Activated CD4-positive, alpha-beta T cell treated with anti-CD3 and anti-CD28 coated beads for 1 hour (primary cell): Measurements from ENCODE around the gene EXOG.
A peak's percentile ranks its signal among the peaks of the same experiment; 100 is the strongest.

Source experiments
- DNase-seq: peaks from one replicate; pipeline ENCODE4 v3.0.0-alpha.2; 2020

The EXOG gene, protein sequence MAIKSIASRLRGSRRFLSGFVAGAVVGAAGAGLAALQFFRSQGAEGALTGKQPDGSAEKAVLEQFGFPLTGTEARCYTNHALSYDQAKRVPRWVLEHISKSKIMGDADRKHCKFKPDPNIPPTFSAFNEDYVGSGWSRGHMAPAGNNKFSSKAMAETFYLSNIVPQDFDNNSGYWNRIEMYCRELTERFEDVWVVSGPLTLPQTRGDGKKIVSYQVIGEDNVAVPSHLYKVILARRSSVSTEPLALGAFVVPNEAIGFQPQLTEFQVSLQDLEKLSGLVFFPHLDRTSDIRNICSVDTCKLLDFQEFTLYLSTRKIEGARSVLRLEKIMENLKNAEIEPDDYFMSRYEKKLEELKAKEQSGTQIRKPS

DNA sequence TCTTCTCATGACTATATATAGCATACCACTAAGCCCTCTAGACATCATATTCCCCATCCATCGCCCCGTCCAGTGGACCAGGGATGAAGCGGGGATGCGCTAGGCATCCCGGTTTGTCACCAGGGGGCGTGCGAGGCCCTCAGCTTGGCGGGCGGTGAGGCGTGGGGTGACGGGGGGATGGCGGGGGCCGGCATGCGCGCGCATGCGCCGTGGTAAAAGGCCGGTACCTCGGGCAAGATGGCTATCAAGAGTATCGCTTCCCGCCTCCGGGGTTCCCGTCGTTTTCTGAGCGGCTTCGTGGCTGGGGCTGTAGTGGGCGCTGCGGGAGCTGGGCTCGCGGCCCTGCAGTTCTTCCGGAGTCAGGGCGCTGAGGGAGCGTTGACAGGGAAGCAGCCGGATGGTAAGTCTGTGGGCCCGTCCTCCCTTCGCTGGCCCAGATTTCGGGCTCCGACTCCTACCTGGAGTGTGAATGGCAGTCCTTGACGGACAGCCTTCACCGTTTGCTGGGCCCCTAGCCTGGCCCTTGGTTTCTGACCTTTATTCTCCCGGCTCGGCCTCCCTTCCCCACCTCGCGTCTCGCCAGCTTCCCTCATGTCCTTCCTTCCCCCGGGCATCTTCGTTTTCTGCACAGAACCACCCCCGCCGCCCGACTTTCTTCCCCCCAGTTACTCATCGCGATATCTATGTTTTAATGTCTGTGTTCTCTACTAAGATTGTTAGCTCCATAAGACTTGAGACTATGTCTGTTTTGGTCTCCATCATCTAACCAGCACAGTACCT, at the start of gene EXOG:
Gene EXOG (plus strand): TSS at position 210 of the 780 bp plus-strand sequence. CDS start 28 bp downstream, at position 238.
- peak; percentile 89 for DNase-seq

DNA sequence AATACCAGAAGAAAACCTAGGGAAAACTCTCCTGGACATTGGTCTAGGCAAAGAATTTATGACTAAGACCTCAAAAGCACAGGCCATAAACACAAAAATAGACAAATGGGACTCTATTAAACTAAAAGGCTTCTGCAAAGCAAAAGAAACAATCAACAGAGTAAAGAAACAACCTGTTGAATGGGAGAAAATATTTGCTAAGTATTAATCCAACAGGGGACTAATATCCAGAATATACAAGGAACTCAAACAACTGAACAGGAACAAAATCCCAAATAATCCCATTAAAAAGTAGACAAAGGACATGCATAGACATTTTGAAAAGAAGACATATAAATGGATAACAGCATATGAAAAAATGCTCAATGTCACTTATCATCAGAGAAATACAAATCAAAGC, 49.3 kb upstream of the EXOG start:
- no peak for DNase-seq

DNA sequence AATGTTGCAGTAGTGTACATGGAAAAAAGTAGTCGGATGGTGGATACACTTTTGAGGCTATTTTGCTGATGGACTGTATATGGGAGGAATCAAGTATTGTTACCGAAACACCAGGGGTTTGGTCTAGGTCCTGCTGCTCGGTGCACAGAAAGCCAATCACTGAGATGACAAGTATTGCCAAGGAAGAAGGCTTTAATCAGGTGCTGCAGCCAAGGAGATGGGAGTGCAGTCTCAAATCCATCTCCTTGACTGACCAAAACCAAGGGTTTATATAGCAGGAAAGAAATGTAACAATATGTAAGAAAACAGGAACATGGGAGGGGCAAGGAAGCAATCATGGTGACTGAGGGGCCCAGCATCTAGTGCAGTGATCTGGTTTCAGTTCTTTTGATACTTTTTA, 45.3 kb upstream of the EXOG start:
- DNase-seq = no peak

DNA sequence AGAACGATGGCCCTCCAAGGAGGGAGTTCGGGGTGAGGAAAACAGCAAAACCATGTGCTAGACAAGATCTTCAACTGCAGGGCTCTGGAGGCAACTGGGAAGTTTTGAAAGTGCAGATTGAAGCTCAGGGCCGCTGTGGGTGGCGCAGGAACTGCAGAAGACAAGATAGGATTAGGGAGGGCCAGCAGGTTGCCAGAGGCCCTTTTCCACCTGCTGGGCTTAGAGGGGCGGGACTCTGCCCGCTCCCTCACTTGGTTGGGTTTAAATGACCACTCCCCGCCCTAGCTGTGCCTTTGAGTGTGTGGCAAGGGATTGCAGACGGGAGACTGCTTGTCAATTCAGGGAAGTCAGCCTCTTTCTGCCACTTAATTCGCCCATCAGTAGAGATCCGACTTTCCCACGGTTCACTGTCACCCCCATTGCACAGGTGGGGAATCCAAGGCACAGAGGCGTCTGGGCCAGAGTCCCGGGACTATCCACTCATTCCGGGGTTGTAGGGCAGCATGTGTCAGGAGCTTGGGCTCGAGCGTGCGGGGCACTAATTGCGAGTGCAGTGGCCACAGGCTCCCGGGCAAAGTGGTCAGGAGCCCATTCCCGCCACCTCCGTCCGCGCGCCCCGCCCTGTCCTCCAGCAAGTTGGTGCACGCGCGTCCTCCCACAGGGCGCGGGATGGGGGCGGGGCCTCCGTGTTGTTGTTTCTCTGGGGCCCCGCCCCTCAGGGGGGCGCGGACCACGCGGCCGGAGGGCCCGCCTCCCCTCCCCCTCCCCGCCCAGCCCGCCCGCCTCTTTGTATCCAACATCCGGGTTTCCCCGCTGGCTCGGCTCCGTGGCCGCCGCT, 42.8 kb upstream of the EXOG start, which contains the start of gene ACVR2B:
Gene ACVR2B (plus strand): TSS at position 816 of the 838 bp plus-strand sequence. CDS start 433 bp downstream, outside the sequence.
- peak; percentile 37 for DNase-seq

DNA sequence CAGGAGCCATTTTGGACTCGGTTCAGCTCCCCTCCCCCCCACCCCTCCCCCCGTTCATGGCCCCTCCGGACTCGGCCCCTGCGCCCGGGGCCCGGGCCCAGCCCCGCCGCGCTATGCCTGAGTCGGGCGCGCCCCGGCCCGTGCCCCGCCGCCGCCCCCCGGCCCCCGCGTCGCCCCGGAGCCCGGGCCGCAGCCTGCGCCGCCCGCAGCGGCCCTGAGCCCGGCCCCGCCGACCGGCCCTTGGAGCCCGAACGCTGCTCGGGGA, 42.3 kb upstream of the EXOG start:
- DNase-seq = no peak

DNA sequence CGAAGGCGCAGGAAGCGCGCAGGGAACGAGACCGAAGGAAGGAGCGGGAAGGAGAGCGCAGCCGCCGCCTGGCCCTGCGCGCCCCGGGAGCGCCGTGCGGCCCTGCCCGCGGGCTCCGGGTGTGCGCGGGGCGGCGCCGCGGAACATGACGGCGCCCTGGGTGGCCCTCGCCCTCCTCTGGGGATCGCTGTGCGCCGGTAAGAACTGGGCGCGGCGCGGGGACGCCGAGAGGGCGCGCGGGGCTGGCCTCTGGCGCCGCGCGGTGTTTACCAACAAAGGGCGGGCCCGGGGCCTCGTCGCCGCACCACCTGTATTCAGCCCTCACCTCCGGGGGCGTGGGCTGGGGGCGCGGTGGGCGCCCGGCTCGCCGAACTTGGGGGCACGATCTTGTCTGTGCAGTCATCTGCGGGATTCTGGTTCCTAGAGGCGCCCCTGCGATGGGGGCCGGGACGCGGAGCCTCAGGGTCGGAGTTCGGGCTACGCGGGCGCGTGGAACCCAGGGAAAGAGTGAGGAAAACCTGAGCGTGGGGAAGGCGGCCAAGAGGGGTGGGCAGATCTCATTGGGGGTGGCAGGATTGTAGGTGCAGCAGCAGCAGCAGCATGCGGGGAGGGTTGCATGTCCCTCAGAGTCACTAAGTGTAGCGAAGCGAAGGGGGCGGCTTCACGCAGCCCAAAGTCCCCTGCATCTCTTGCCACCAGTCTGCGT, 41.8 kb upstream of the EXOG start:
- DNase-seq = no peak

DNA sequence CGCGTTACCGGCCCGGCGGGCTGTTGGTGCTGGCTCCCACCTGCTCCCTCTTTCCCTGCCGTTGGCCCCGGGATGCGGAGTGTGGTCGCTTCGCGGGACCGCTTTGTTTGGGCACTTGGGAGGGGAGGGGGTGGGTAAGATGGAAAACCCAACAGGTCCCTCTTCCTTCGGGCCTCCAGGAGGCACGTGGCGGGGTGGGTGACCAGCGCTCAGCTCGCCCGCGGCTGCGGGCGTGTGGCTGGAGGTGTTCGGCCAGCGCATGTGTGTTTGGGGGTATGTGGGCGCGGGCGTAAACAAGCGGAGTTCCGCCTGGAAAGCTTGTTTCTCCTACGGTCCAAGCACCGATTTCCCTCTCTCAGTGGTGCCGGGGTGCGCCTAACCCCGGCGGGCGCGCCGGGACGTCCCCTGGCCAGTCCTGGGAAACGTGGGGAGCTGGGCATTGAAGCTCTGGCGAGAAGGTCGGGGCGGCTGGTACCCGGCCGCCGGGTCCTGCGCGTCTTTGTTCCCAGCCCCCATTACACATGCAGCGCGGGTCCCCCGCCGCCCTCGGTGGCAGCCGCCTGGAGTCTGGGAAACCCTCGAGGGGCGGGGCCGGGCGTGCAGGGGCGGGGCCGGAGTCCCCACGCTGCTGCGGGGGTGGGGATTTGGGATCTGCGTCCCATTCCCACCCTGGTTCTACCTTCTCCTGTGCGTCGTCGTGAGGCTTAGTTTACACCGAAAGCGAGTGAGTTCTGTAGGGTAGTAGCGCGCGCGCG, 41.1 kb upstream of the EXOG start:
- DNase-seq = no peak

DNA sequence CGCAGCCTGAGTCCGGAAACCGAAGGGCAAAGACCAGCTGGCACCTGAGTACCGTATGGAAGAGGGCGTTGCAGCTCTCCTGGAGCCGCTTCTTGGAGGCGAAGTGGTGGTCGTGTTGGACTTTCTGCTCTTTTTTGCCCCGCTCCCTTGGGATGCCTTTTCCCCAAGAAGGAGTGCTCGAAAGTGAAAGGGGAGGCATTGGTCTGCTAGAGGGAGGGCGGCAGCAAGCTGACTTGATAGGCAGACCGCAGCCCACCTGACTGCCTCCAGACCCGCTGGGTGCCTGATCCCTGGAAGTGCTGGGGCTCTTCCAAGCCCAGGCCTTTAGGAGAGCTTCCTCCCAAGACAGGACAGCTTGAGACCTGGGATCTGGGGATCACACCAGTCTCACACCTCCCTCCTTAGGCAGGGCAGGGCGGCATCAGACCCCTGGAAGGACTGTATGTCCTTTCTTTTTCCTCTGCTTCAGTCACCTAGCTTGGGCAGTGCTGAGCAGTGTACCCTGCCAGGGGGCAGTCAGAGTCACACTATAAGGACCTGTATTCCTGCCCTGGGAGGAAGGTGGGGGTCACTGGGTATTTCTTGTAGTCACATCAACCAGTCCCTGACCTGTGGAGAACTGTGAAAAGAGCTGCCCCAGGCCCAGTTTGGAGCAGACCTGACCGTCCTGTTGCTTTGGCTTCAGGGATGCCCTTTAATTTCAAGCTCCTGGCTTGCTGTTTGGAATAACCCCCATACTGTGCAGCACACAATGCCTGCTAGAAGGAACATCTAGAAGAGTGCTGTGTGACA, 40.3 kb upstream of the EXOG start:
- no peak for DNase-seq

DNA sequence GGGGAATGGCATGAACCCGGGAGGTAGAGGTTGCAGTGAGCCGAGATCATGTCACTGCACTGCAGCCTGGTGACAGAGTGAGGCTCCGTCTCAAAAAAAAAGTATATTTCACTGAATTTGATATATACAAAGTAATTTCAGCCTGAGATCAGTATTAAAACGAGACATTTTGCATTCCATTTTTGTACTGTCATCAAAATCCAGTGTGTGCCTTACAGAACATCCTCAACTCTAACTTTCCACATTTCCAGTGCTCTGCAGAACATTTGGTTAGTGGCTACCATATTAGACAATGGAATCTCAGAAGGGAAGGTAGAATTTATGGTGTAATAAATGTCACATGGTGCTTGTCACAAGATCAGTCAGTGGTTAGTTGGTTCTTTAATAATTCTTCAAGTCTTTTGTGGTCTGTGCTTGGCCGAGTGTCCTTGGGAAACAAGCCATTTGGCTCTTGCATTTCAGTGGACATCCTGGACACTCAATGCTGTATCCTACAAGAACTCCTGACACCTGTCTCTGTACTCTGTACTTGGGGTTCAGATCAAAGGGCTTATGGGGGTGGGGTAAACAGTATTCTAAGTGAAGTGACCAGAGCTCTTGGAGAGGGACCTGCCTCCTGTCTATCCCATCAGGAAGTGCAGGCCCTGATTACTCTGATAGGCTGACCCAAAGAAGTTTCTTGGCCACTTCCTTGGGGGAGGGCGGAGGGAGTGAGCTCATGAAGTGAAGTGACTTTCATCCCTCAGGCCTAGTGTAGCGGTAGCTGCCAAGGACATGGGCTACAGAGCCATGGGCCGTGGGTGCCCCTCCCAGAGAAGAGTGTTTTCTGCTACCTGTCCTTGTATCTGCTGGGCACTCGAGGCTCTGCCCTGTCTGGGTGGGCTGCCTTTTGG, 38.8 kb upstream of the EXOG start:
- DNase-seq = no peak

DNA sequence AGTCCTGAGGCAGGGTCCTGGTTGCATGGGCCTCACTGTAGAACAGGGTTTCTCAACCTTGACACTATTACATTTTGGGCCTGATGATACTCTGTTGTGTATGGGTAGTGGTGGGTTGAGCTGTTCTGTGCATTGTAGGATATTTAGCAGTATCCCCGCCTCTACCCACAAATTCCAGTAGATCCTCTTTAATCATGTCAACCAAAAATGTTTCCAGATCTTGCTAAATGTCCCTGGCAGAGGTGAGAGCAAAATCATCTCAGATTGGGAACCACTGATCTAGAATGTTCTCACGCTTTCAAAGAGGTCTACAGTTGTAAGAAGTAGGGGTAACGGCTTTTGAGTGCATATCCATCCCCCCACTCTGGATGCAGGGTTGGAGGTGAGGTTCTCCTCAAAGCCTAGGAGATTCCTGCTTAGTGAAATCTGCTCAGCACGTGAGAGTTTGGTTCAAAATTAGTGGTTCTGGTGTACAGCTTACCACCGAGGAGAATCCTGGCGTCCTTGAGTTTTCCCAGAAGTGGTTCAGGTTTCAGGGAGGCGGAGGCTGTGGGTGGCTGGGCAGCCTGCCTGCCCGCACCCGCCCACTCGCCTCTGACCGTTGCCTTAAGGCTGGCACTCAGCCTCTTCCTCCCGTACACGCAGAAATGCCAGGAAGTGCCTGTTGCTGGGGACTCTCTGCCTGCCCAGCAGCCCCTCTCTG, 37.2 kb upstream of the EXOG start:
- no peak for DNase-seq

DNA sequence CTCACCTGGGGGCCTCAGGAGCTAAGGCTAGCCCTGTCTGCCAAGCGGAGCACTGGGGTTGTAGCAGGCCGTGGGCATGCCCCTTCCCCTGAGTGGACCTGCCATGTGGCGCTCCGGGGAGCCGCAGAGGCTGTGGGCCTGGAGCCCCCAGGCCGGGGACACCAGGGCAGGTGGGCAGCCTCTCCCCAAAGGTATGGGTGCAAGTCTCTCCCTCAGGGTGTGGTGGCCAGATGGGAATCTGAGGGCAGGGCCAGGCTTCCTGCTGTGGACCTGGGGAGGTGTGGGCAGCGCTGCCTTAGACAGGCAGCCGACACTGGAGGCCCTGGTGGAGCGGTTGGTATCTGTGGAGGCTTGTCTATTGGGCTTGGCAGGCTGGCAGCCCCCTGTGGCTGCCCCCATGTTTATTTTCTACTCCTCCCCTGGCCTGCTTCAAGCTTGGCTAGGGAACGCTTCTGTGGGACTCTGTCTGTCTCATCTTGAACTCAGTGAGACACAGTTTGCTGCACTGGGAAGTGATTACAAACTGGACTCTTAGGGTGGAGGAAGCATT, 36.6 kb upstream of the EXOG start:
- no peak for DNase-seq

DNA sequence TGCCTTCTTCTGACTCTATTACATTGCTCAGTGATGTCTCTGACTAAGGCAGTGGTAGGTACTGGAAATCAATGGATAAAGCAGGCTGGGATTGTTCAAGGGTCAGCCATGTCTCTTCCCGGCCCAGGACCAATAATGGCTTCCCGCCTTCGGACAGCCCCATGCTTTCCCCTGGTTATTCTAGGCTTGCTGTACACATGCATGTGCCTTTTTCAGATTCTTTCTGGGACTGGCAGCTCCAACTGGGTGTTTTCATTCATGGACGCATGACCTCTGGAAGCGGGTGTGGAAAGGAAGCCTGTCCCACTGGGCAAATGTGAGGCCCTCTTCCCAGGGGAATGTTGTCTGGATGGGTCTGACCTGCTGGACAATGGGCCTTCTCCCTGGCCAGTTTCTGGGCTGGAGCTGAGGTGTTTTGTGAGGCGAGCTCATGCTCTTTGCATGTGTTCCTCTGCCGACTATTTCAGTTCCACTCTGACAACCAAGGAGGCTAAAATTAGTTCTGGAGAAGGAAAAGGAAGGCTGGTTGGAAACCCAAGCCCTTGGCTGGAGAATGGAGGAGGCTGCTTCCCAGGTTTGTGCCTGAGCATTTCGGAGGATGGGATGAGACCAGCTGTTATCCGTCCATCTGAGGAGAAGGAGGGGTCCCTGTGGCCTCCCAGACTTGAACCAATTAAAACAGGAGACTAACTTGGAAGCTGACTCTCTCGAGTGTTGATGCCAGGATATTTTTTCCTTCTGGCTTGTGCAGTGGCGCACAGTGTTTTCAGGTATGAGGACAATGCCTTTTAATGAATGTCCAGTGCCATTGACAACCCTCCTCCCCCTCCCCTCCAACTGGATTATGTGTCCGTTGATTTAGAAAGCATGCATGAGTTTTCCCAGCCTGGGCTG, 35.5 kb upstream of the EXOG start:
- no peak for DNase-seq

DNA sequence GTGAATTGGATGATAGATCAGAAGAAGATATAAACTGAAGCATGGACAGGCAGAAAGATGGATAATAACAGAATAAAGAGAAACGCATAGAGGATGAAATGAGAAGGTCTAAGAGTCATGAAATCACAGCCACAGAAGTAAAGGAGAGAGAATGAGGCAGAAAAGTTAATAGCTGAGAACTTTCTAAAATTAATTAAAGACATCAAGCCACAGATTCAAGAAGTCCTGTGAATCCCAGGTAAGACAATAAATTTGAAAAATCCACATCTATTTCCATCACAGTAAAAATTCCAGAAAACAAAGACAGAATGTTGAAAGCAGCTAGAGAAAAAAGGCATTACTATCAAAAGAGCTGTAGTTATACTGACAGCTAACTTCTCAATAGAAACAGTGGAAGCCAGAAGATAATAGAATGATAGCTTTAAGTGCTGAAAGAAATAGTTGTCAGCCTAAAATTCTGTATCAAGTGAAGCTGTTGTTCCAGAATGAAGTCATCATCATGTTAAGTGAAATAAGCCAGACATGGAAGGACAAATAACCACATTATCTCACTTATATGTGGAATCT, 30.5 kb upstream of the EXOG start:
- no peak for DNase-seq

DNA sequence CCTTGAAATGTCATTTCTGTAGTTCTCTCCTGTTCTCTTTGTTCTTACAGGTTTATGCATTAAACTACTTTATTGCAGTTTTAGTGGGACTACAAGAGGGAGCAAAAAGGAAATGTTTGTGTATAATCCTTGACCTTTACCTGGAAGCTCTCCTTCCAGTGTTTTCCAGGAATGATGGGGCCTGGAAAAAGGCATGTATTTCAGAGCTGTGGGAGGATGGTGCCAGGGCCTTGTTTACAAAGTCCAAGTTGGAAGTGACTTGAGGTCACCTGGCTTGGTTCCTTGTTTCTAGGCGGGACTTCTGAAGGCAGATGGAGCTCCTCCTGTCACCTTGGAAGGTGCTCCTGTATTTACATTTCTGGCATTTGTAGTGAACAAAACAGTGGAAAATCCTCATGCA, 27.4 kb upstream of the EXOG start:
- DNase-seq = no peak

DNA sequence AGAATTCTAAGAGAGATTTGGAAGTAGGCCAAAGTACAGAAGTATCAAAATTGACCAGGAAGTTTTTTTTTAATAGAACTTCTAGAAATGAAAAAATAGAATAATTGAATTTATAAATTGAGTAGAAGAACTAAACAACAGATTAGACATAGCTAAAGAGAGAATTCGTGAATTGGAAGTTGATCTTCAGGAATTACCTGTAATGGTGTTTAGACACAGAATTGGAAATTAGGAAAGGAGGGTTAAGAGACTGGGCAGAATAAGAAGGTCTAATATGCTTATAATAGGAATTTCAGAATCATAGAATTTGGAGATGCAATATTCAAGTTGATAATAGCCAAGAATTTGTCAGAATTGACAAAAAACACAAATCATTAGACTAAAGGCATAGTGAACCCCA, 26.3 kb upstream of the EXOG start:
- DNase-seq = no peak

DNA sequence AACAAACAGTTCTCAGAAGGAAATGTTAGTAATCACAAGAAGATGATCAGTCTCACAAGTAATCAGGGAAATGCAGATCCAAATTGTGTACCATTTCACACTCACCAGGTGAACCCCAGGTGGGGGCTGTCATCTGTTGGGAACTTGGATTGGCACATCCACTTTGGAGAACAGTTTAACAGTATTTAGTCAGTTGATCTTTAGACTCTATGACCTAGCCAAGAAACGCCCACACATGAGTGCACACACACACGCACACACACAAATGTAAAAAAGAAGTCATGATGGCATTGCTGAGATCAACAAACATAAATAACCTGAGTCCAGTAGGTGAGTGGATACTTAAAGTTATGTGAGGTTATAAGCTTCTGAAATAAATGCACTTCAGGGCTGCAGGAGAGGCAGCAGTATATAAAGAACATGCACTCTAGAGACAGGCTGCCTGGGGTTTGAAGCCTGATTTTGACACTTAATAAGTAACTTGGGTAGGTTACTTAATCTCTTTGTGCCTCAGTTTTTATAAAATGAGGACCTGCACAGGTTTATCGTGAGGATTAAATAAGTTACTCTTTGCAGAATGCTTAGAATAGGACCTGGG, 24.8 kb upstream of the EXOG start:
- DNase-seq = no peak

DNA sequence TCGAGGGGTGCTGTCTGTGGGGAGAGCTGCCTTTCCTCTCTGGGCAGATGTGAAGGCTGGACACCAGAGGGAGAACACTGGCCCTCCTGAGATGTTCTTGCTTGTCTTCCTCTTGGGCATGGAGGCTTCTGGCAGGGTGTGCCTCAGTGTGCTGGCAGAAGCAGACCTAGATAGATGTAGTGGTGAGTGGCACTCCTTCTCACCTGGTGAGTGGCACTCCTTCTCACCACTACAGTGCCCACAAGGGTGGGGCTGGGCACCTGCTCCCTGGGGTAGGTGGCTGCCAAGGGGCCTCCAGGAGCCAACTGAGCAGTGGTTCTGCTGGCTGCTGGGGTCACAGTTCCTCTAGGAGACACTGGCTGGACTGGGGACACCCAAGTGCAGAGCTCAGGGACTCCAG, 23.8 kb upstream of the EXOG start:
- no peak for DNase-seq
